SK-N-SH (cell line): Measurements from ENCODE around the gene VSIG8. TPM values are rescaled to one million over a fixed set of nuclear protein-coding genes. Genes with fewer than 3 reads are reported as not detected.

Experiments used
- CTCF ChIA-PET: fragments of 300-600, 350-600 bp; formaldehyde crosslinking; extraction: SDS; loops from one replicate; lab custom pipeline; 2021; lab: Yijun Ruan, JAX
- POLR2A ChIA-PET: fragments of 350-600 bp; sonication (Branson Sonifier 250); formaldehyde crosslinking; extraction: SDS; loops from one replicate; lab custom pipeline; 2020; ENCODE audit warnings: antibody characterized with exemption, inconsistent platforms; lab: Yijun Ruan, JAX
- DNase-seq: peaks from one replicate; pipeline ENCODE4 v3.0.0; 2012
- H2AFZ ChIP-seq: fragments of 200-600 bp; sonication (generic); 2 replicates; pipeline ENCODE4 v1.8.1; 2016; ENCODE audit warnings: antibody characterized with exemption, mild to moderate bottlenecking, low read depth
- H3F3A ChIP-seq: fragments of 200-600 bp; sonication (generic); replicated peaks from 2 replicates; pipeline ENCODE3; 2016; ENCODE audit warnings: antibody characterized with exemption, mild to moderate bottlenecking; ENCODE audit not compliant: insufficient read depth
- H3K27ac ChIP-seq, 2 experiments: fragments of 200-500 bp in 1 of 2; fragments of 200-600 bp in 1 of 2; sonication (Bioruptor generic) in 1 of 2; sonication (generic), shearing (Covaris generic) in 1 of 2; 2 replicates each; pipeline versions ENCODE4 v1.5.1 to v1.6.1; 2014 to 2016; ENCODE audit warnings: low read depth in 2 of 2, inconsistent platforms in 1 of 2, low read length in 1 of 2, mild to moderate bottlenecking in 1 of 2, mixed read lengths in 1 of 2
- H3K27me3 ChIP-seq: fragments of 200-600 bp; sonication (generic), shearing (Covaris generic); 2 replicates; pipeline ENCODE4 v1.6.1; 2016; ENCODE audit warnings: mixed run types; ENCODE audit not compliant: insufficient read depth
- H3K36me3 ChIP-seq, 2 experiments: fragments of 200-500 bp in 1 of 2; fragments of 200-600 bp in 1 of 2; sonication (Bioruptor generic) in 1 of 2; sonication (generic) in 1 of 2; replicated peaks in 1 of 2; 2 replicates each; pipeline versions ENCODE3 to v1.5.1; 2014 to 2016; ENCODE audit warnings: low read length in 1 of 2, mild to moderate bottlenecking in 1 of 2; ENCODE audit not compliant: insufficient read depth in 2 of 2, control insufficient read depth in 1 of 2
- H3K4me1 ChIP-seq, 2 experiments: fragments of 200-500 bp in 1 of 2; fragments of 200-600 bp in 1 of 2; sonication (Bioruptor generic) in 1 of 2; sonication (generic), shearing (Covaris generic) in 1 of 2; 2 replicates each; pipeline versions ENCODE4 v1.5.1 to v1.6.1; 2014 to 2016; ENCODE audit warnings: low read depth in 1 of 2, low read length in 1 of 2, mixed run types in 1 of 2; ENCODE audit not compliant: insufficient read depth in 2 of 2, control insufficient read depth in 1 of 2
- H3K4me2 ChIP-seq: fragments of 200-600 bp; sonication (generic), shearing (Covaris generic); 2 replicates; pipeline ENCODE4 v1.6.1; 2017; ENCODE audit warnings: mixed run types
- H3K4me3 ChIP-seq, 2 experiments: fragments of 200-500 bp in 1 of 2; fragments of 200-600 bp in 1 of 2; sonication (Bioruptor generic) in 1 of 2; sonication (generic), shearing (Covaris generic) in 1 of 2; 2 replicates each; pipeline versions ENCODE4 v1.5.1 to v1.8.1; 2014 to 2016; ENCODE audit warnings: low read depth in 2 of 2, inconsistent platforms in 1 of 2, low read length in 1 of 2, mild to moderate bottlenecking in 1 of 2, mixed read lengths in 1 of 2, moderate library complexity in 1 of 2
- H3K79me2 ChIP-seq: fragments of 200-600 bp; sonication (generic); 2 replicates; pipeline ENCODE4 v1.8.1; 2017; ENCODE audit warnings: mild to moderate bottlenecking; ENCODE audit not compliant: insufficient read depth
- H3K9ac ChIP-seq: fragments of 200-600 bp; sonication (generic); 2 replicates; pipeline ENCODE4 v1.6.1; 2017; ENCODE audit warnings: mixed run types
- H3K9me2 ChIP-seq: fragments of 200-600 bp; sonication (generic); 2 replicates; pipeline ENCODE4 v1.6.1; 2017; ENCODE audit warnings: mixed run types
- H3K9me3 ChIP-seq: fragments of 200-600 bp; sonication (generic); 2 replicates; pipeline ENCODE4 v1.6.1; 2017; ENCODE audit warnings: mixed run types, mild to moderate bottlenecking, moderate library complexity
- H4K20me1 ChIP-seq: fragments of 200-600 bp; sonication (generic); 2 replicates; pipeline ENCODE4 v1.6.1; 2017; ENCODE audit warnings: mild to moderate bottlenecking, mixed run types; ENCODE audit not compliant: insufficient read depth
- ELF1 ChIP-seq: IDR thresholded peaks from 2 replicates; pipeline ENCODE4 v1.4.0; 2012
- EP300 ChIP-seq, 2 experiments: IDR thresholded peaks; 2 replicates each; pipeline versions ENCODE4 v1.4.0 to v1.6.1; 2012; ENCODE audit warnings: borderline replicate concordance in 1 of 2, low read depth in 1 of 2, low read length in 1 of 2
- EZH2phosphoT487 ChIP-seq: fragments of 200-600 bp; sonication (generic); IDR thresholded peaks from 2 replicates; pipeline ENCODE4 v1.6.1; 2017; ENCODE audit warnings: low read depth, mixed run types, mild to moderate bottlenecking, antibody characterized with exemption, moderate library complexity, borderline replicate concordance
- RCOR1 ChIP-seq: fragments of 150-350 bp; IDR thresholded peaks from 2 replicates; pipeline ENCODE4 v1.6.1; 2017; ENCODE audit warnings: antibody characterized with exemption, low read length
- TEAD4 ChIP-seq: IDR thresholded peaks from 2 replicates; pipeline ENCODE4 v1.4.0; 2012; ENCODE audit warnings: mild to moderate bottlenecking, borderline replicate concordance; ENCODE audit not compliant: insufficient read depth
- WGBS: methylation state at CpG from one replicate; pipeline ENCODE4 v1.1.6; 2017; ENCODE audit warnings: low lambda C conversion rate; 5-methylcytosine and 5-hydroxymethylcytosine counted together
- polyA plus RNA-seq, 3 experiments: library from polyadenylated mRNA; depleted of rRNA; stranded (reverse); fragments of >200 nt; gene quantifications; 2 replicates each; pipeline ENCODE4 v1.2.3, GENCODE V29; 2012
- TF ChIP-seq, protein P1 (sequence below): fragments of 200-600 bp; sonication (generic); IDR thresholded peaks from 2 replicates; pipeline ENCODE4 v1.6.1; 2017; ENCODE audit warnings: antibody characterized with exemption, mild to moderate bottlenecking, moderate library complexity
- TF ChIP-seq, protein P2 (sequence below): IDR thresholded peaks from 2 replicates; pipeline ENCODE4 v1.4.0; 2012; ENCODE audit warnings: low read depth, borderline replicate concordance
- TF ChIP-seq, protein P3 (sequence below): fragments of 150-350 bp; IDR thresholded peaks from 2 replicates; pipeline ENCODE4 v1.6.1; 2016; ENCODE audit warnings: mild to moderate bottlenecking, low read depth, low read length

Gene VSIG8
- polyA plus RNA-seq, 1 of the 3 experiments (the other 2 are of a cell fraction), result not detected

DNA sequence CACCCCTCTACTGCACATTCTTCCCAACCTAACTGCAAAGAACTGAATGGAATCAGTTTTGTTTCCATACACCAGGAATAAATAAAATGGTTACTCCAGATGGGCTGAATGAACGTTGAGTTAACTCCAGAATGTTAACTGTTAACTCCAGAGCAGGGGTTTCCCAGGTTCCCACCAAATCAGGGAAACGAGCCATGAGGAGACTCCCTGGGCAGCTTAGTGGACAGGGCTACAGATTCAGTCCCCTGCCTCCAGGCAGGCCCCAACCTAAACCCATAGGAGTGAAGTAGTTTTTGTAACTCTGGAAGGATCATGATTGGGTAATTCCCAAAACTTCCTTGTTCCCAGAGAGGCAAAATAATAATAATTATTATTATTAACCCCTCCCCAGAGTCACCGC lies 14.1 kb downstream of the VSIG8 start (continued):
- TF ChIP-seq, protein P1, sequence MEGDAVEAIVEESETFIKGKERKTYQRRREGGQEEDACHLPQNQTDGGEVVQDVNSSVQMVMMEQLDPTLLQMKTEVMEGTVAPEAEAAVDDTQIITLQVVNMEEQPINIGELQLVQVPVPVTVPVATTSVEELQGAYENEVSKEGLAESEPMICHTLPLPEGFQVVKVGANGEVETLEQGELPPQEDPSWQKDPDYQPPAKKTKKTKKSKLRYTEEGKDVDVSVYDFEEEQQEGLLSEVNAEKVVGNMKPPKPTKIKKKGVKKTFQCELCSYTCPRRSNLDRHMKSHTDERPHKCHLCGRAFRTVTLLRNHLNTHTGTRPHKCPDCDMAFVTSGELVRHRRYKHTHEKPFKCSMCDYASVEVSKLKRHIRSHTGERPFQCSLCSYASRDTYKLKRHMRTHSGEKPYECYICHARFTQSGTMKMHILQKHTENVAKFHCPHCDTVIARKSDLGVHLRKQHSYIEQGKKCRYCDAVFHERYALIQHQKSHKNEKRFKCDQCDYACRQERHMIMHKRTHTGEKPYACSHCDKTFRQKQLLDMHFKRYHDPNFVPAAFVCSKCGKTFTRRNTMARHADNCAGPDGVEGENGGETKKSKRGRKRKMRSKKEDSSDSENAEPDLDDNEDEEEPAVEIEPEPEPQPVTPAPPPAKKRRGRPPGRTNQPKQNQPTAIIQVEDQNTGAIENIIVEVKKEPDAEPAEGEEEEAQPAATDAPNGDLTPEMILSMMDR, result no peak
- TF ChIP-seq, protein P2, sequence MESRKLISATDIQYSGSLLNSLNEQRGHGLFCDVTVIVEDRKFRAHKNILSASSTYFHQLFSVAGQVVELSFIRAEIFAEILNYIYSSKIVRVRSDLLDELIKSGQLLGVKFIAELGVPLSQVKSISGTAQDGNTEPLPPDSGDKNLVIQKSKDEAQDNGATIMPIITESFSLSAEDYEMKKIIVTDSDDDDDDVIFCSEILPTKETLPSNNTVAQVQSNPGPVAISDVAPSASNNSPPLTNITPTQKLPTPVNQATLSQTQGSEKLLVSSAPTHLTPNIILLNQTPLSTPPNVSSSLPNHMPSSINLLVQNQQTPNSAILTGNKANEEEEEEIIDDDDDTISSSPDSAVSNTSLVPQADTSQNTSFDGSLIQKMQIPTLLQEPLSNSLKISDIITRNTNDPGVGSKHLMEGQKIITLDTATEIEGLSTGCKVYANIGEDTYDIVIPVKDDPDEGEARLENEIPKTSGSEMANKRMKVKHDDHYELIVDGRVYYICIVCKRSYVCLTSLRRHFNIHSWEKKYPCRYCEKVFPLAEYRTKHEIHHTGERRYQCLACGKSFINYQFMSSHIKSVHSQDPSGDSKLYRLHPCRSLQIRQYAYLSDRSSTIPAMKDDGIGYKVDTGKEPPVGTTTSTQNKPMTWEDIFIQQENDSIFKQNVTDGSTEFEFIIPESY, result no peak
- TF ChIP-seq ELF1, result no peak
- no peak for TF ChIP-seq EZH2phosphoT487
- TF ChIP-seq TEAD4, result no peak
- TF ChIP-seq, protein P3, sequence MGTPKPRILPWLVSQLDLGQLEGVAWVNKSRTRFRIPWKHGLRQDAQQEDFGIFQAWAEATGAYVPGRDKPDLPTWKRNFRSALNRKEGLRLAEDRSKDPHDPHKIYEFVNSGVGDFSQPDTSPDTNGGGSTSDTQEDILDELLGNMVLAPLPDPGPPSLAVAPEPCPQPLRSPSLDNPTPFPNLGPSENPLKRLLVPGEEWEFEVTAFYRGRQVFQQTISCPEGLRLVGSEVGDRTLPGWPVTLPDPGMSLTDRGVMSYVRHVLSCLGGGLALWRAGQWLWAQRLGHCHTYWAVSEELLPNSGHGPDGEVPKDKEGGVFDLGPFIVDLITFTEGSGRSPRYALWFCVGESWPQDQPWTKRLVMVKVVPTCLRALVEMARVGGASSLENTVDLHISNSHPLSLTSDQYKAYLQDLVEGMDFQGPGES, result no peak

DNA sequence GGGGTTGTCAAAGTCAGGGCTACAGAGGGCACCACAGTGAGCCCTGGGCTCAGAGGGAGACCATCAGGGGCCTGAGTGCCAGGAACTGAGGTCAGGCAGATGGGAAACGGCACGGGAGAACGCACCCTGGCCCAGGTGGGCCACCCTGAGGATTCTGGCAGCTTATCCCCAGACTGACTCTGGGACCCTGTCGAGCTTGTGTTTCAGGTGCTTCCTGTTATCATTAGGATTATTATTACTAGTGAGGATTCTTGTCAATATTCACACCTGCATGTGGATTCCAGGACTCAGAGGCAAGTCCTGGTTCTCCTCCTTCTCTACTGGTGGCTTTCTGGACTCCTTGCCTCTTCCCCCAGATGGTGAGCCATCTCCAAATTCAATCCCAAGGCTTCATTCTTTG lies 15.2 kb downstream of the VSIG8 start:
- Histone ChIP-seq H3K36me3 (no peaks in the 10 kb centered on the region), H4K20me1 (no peaks in the 10 kb centered on the region), H3K9me2 (no peaks in the 10 kb centered on the region), H3K4me3 (no peak overlapping the region), H3K4me2 (no peak overlapping the region), H3K4me1 (peaks cover 0 to 4% of the 10 kb centered on the region in 2 experiments; a peak in 1 of 4 replicates), H3F3A (peaks cover 10% of the 10 kb centered on the region), H3K27me3 (no peaks in the 10 kb centered on the region), H3K79me2 (no peaks in the 10 kb centered on the region), H3K27ac (no peak overlapping the region), H3K9me3 (no peaks in the 10 kb centered on the region), H3K9ac (no peak overlapping the region), H2AFZ (no peak overlapping the region)
- ChIA-PET CTCF (no interaction called here), POLR2A (no interaction called here)
- TF ChIP-seq RCOR1 (no peak), EP300 (IDR thresholded peaks at IDR 0.05; ENCODE audit: borderline replicate concordance in 1 of 2, low read depth in 1 of 2, low read length in 1 of 2) (no peak)
- WGBS, result 64% methylated on average over 4 of the region's 4 CpGs
- no peak for DNase-seq
